HG03103 (cell line): ENCODE data around the gene MAPK8IP3.
"Not testable (repeated sequence)": the region's sequence is repeated elsewhere in the genome, so short reads cannot be mapped to it uniquely, and the experiment has no call there.

Experiments used
- ATAC-seq: cut with Tn5 transposase; IDR thresholded peaks from one replicate; pipeline ENCODE4 v1.9.1; 2021; ENCODE audit warnings: low read depth; ENCODE audit not compliant: unreplicated experiment

MAPK8IP3 gene

GRCh38 chr16:1676661-1677060, 29.3 kb upstream of the MAPK8IP3 start:
- ATAC-seq: no peak

GRCh38 chr16:1677339-1677738, 28.7 kb upstream of the MAPK8IP3 start:
- ATAC-seq: no peak

GRCh38 chr16:1677942-1678499, 28.0 kb upstream of the MAPK8IP3 start, which contains the start of gene JPT2:
Gene JPT2, plus strand, starts transcription at chr16:1678279. Its CDS starts 34 bp downstream, at chr16:1678313.
- ATAC-seq: peak; percentile 77

GRCh38 chr16:1678500-1679098, 27.4 kb upstream of the MAPK8IP3 start:
- ATAC-seq: peak; percentile 9

GRCh38 chr16:1680361-1680760, 25.6 kb upstream of the MAPK8IP3 start:
- no peak for ATAC-seq

GRCh38 chr16:1681032-1681431, 25.0 kb upstream of the MAPK8IP3 start:
- no peak for ATAC-seq

- no peak for ATAC-seq
Measured at GRCh38 chr16:1687427-1688316, 18.3 kb upstream of the MAPK8IP3 start.

GRCh38 chr16:1688807-1689560, 17.0 kb upstream of the MAPK8IP3 start:
- ATAC-seq: no peak

- ATAC-seq: no peak
Measured at GRCh38 chr16:1689853-1690252, 16.1 kb upstream of the MAPK8IP3 start.

- no peak for ATAC-seq
Measured at GRCh38 chr16:1690810-1691209, 15.2 kb upstream of the MAPK8IP3 start.

- no peak for ATAC-seq
Measured at GRCh38 chr16:1691276-1691675, 14.7 kb upstream of the MAPK8IP3 start.

- no peak for ATAC-seq
Measured at GRCh38 chr16:1691956-1692355, 14.0 kb upstream of the MAPK8IP3 start.

- no peak for ATAC-seq
Measured at GRCh38 chr16:1696863-1697262, 9.1 kb upstream of the MAPK8IP3 start.

GRCh38 chr16:1698680-1699079, 7.3 kb upstream of the MAPK8IP3 start:
- ATAC-seq: no peak

- ATAC-seq: no peak
Measured at GRCh38 chr16:1700246-1700645, 5.7 kb upstream of the MAPK8IP3 start.

GRCh38 chr16:1701216-1701878, 4.6 kb upstream of the MAPK8IP3 start:
- no peak for ATAC-seq

GRCh38 chr16:1705324-1705687, 689 bp upstream of the MAPK8IP3 start:
- ATAC-seq: not testable (repeated sequence)

- peak; percentile 10 for ATAC-seq
Measured at GRCh38 chr16:1706386-1707192, 594 bp downstream of the MAPK8IP3 start.

- no peak for ATAC-seq
Measured at GRCh38 chr16:1707193-1707790, 1.3 kb downstream of the MAPK8IP3 start.
